Head of caudate nucleus (tissue), 42 donors: ENCODE data around the gene ARAP2.

ENCODE experiments used
- DNase-seq, 42 donors: peaks; one replicate each; pipeline versions ENCODE4 v3.0.0 to v3.0.0-alpha.2; 2020 to 2021; ENCODE audit warnings: mixed read lengths in 7 of 42
- intact Hi-C: fragments of 100-400 bp; cut with DNase I; formaldehyde crosslinking; loops from one replicate; pipeline ENCODE4 v1.15.0; 2022

Gene ARAP2

GRCh38 chr4:36029951-36030350 lies 214.4 kb downstream of the ARAP2 start:
- intact Hi-C loops, result no loop called here
- no peak for DNase-seq

GRCh38 chr4:36027203-36027602 lies 217.1 kb downstream of the ARAP2 start:
- DNase-seq, result no peak
- intact Hi-C loops, result no loop called here

GRCh38 chr4:36026348-36026880 lies 217.9 kb downstream of the ARAP2 start:
- DNase-seq, result no peak
- intact Hi-C loops, result no loop called here

- DNase-seq, result peak in 4 of 42 donors; percentile 17 to 50 (median 34)
Observed at GRCh38 chr4:36024901-36025660, 219.2 kb downstream of the ARAP2 start.

GRCh38 chr4:36020351-36020750 lies 224.0 kb downstream of the ARAP2 start:
- intact Hi-C loops, result no loop called here
- DNase-seq, result no peak

More at GRCh38 chr4:36024901-36025660, 219.2 kb downstream of the ARAP2 start:
- intact Hi-C loops, result no loop called here
